ENCODE data around the gene SMIM14. TPM values are rescaled to one million over a fixed set of nuclear protein-coding genes. Genes with fewer than 3 reads are reported as not detected.

SMIM14 gene
- total RNA-seq, 1 donor from 2014 or later = 91.0 TPM

GRCh38 chr4:39571054-39571453, 67.6 kb downstream of the SMIM14 start:
- H3K4me3 Mint-ChIP-seq = no peak overlapping the region
- Histone ChIP-seq H3K27ac (no peak overlapping the region), H3K4me3 (no peak overlapping the region), H3K4me2 (no peak overlapping the region), H3K9me3 (ENCODE audit: low read depth) (no peaks in the 10 kb centered on the region), H3K4me1 (no peaks in the 10 kb centered on the region), H3K27me3 (no peaks in the 10 kb centered on the region), H3F3A (ENCODE audit: low read depth) (no peaks in the 10 kb centered on the region), H3K79me2 (ENCODE audit: low read depth) (no peaks in the 10 kb centered on the region), H2AFZ (replicated peaks) (no peak overlapping the region), H4K20me1 (ENCODE audit: low read depth) (no peaks in the 10 kb centered on the region), H3K36me3 (no peaks in the 10 kb centered on the region), H3K9ac (no peak overlapping the region)
- H3K36me3 Mint-ChIP-seq = peaks cover 3% of the 10 kb centered on the region
- H3K27ac Mint-ChIP-seq = no peak overlapping the region
- peaks cover 3% of the 10 kb centered on the region for H3K9me3 Mint-ChIP-seq
- no peak for DNase-seq (ENCODE audit: low spot score)
- no peaks in the 10 kb centered on the region for H3K4me1 Mint-ChIP-seq
- H3K27me3 Mint-ChIP-seq (ENCODE audit: insufficient read depth, low read depth) = peaks cover 3% of the 10 kb centered on the region
- TF ChIP-seq, protein P1, sequence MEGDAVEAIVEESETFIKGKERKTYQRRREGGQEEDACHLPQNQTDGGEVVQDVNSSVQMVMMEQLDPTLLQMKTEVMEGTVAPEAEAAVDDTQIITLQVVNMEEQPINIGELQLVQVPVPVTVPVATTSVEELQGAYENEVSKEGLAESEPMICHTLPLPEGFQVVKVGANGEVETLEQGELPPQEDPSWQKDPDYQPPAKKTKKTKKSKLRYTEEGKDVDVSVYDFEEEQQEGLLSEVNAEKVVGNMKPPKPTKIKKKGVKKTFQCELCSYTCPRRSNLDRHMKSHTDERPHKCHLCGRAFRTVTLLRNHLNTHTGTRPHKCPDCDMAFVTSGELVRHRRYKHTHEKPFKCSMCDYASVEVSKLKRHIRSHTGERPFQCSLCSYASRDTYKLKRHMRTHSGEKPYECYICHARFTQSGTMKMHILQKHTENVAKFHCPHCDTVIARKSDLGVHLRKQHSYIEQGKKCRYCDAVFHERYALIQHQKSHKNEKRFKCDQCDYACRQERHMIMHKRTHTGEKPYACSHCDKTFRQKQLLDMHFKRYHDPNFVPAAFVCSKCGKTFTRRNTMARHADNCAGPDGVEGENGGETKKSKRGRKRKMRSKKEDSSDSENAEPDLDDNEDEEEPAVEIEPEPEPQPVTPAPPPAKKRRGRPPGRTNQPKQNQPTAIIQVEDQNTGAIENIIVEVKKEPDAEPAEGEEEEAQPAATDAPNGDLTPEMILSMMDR (IDR thresholded peaks at IDR 0.05) = no peak
- TF ChIP-seq EZH2phosphoT487 (IDR thresholded peaks at IDR 0.05) (no peak), EZH2 (IDR thresholded peaks at IDR 0.05) (no peak)

- Mint-ChIP-seq H3K27me3 (ENCODE audit: insufficient read depth, low read depth) (peaks cover 5% of the 10 kb centered on the region), H3K4me1 (no peaks in the 10 kb centered on the region), H3K36me3 (peaks cover 14% of the 10 kb centered on the region), H3K4me3 (no peak overlapping the region), H3K9me3 (peaks cover 6% of the 10 kb centered on the region), H3K27ac (no peak overlapping the region)
- Histone ChIP-seq H3K4me1 (no peaks in the 10 kb centered on the region), H4K20me1 (ENCODE audit: low read depth) (no peaks in the 10 kb centered on the region), H3K4me3 (no peak overlapping the region), H3K79me2 (ENCODE audit: low read depth) (no peaks in the 10 kb centered on the region), H3K9me3 (ENCODE audit: low read depth) (no peaks in the 10 kb centered on the region), H3K4me2 (no peak overlapping the region), H3K9ac (no peak overlapping the region), H3K36me3 (no peaks in the 10 kb centered on the region), H2AFZ (replicated peaks) (no peak overlapping the region), H3K27ac (no peak overlapping the region), H3K27me3 (no peaks in the 10 kb centered on the region), H3F3A (ENCODE audit: low read depth) (peaks cover under 1% of the 10 kb centered on the region)
- TF ChIP-seq EZH2 (IDR thresholded peaks at IDR 0.05) (no peak), EZH2phosphoT487 (IDR thresholded peaks at IDR 0.05) (no peak)
- TF ChIP-seq, protein P1 (IDR thresholded peaks at IDR 0.05) = no peak
- DNase-seq (ENCODE audit: low spot score) = no peak
These were observed 69.5 kb downstream of the SMIM14 start for GRCh38 chr4:39569209-39569608.

- no peak for DNase-seq (ENCODE audit: low spot score)
- no peaks in the 10 kb centered on the region for H3K4me1 Mint-ChIP-seq
These were observed 69.9 kb downstream of the SMIM14 start for GRCh38 chr4:39568805-39569204.

More at GRCh38 chr4:39568805-39569204, 69.9 kb downstream of the SMIM14 start:
- H3K79me2 ChIP-seq (ENCODE audit: low read depth) = no peaks in the 10 kb centered on the region
- Mint-ChIP-seq H3K27ac (no peak overlapping the region), H3K4me3 (no peak overlapping the region), H3K27me3 (ENCODE audit: insufficient read depth, low read depth) (peaks cover 5% of the 10 kb centered on the region), H3K36me3 (peaks cover 14% of the 10 kb centered on the region), H3K9me3 (peaks cover 6% of the 10 kb centered on the region)
- H3K27ac ChIP-seq = no peak overlapping the region
- no peaks in the 10 kb centered on the region for H3K27me3 ChIP-seq
- peaks cover 5% of the 10 kb centered on the region for H3F3A ChIP-seq (ENCODE audit: low read depth)
- H3K4me3 ChIP-seq = no peak overlapping the region
- no peaks in the 10 kb centered on the region for H3K4me1 ChIP-seq
- H4K20me1 ChIP-seq (ENCODE audit: low read depth) = no peaks in the 10 kb centered on the region
- no peak overlapping the region for H3K4me2 ChIP-seq
- H3K9ac ChIP-seq = no peak overlapping the region
- no peaks in the 10 kb centered on the region for H3K36me3 ChIP-seq
- no peaks in the 10 kb centered on the region for H3K9me3 ChIP-seq (ENCODE audit: low read depth)
- TF ChIP-seq EZH2 (IDR thresholded peaks at IDR 0.05) (no peak), EZH2phosphoT487 (IDR thresholded peaks at IDR 0.05) (no peak)
- TF ChIP-seq, protein P1 (IDR thresholded peaks at IDR 0.05) = no peak
- no peak overlapping the region for H2AFZ ChIP-seq (replicated peaks)

Data from neural progenitor cell (in vitro differentiated cells).